NCI-H1092 (cell line): ENCODE measurements around the gene CD247.

ENCODE experiments used
- DNase-seq: peaks from one replicate; lab custom pipeline; 2025; lab: John Stamatoyannopoulos, UW

Gene CD247

DNA sequence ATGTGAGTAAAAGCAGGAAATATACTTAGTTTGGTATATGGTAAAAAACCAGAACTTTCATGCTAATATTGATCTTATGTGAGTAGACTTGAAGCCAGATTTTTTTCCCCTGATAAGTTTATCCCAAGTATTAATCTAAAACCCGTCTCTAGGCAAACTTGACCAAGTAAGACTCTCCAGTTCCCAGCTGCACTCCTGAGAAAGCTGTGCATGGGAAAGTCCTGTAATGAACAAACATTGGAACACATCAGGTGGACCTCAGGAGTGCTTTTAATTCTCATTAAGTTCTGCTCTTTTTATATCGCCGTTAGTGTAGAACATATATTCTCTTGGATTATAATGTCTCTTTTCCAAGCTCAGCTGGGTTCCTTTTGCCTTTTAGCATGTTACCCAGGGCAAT lies 105.0 kb downstream of the CD247 start:
- DNase-seq = no peak

DNA sequence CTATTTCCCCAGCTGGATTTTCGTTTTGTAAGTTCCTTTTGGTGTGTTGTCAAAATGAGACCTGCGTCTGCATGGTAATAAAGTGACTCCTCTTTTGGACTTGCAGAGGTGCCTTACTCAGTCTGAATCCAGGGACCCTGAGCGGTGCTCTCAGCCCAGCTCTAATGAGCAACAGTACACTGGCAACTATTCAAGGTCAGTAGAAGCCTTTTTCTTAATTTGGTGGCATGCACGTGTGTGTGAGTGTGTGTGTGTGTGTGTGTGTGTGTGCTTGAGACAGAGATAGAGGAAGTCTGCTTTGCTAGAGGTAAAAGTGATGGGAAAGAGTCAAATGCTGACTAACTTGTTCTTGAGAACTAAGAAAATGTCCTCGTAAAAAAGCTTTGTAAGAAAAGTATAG lies 105.4 kb downstream of the CD247 start:
- no peak for DNase-seq

GRCh38 chr1:167412072-167412471 lies 106.3 kb downstream of the CD247 start:
- DNase-seq = peak; percentile 30

DNA sequence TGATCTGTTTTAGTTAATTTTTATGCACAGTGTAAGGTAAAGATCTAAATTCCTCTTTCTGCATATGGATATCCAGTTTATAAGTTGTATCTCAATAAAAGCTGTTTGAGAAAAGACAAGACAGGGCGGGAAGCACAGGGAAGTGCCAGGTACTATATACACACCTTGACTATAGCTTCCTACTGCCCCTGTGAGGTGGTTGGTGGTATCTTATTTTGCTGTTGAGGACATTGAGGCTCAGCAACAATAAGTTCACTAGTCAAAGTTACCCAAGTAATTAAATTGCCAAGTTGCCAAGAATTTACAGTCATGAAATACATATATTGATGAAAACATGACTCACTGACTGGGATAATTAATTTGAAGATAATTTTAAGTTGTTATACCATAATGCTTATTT lies 109.1 kb downstream of the CD247 start:
- no peak for DNase-seq

GRCh38 chr1:167408355-167408754 lies 110.0 kb downstream of the CD247 start:
- no peak for DNase-seq

GRCh38 chr1:167404908-167405307 lies 113.4 kb downstream of the CD247 start:
- no peak for DNase-seq

GRCh38 chr1:167404161-167404888 lies 114.0 kb downstream of the CD247 start:
- DNase-seq = no peak

GRCh38 chr1:167401260-167401873 lies 117.0 kb downstream of the CD247 start:
- peak; percentile 21 for DNase-seq

DNA sequence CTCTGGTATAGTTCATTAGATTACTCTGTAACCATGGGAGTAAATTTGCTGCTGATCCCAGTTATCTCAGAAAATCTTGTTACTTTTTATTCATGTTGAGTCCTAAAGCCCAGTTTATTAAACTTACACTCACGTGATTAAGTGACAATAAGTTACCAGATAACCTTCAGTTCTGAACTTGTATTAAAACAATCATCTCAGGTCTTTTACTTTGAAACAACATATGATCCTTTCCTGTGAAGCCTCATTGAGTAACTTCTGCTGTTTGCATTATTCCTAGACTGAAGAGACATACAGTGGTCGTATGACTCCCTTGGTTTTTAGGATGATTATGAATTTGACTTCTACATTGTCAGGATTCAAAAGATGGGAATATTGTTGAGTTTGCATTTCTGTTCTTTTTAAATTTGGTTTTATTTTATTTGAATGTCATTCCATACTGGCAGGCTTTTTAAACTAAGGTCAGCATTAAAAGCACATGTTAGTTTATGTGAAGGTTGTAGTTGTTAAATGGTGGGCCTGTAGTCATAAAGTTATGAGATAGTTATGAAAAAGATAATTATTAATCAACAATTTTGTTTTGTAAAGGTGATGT lies 117.9 kb downstream of the CD247 start:
- no peak for DNase-seq

GRCh38 chr1:167392200-167392696 lies 126.1 kb downstream of the CD247 start:
- no peak for DNase-seq

DNA sequence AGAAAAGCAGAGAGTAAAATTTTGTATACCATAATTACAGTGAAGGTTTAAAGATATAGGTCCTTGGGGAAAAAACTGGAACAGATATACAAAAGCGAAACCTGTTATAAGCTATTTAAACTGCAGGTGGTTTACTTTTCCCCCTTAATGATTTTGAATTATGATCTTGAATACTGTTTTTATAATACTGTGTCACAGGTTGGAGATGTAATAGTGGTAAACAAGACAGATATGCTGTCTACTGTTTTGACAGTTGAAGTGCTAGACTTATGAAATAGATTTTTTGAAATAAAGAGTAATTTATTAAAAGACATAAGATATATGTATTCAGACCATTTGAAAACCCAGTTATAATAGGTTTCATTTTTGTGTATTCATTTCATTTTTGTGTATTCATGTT lies 129.4 kb downstream of the CD247 start:
- no peak for DNase-seq

GRCh38 chr1:167387251-167387910 lies 130.9 kb downstream of the CD247 start:
- DNase-seq = no peak
